GM18909 (cell line): ENCODE data around the gene COPB2.

Experiments used
- ATAC-seq: cut with Tn5 transposase; IDR thresholded peaks from one replicate; pipeline ENCODE4 v1.9.1; 2021; ENCODE audit warnings: mild to moderate bottlenecking; ENCODE audit not compliant: unreplicated experiment, poor library complexity

The COPB2 gene

GRCh38 chr3:139309880-139310279, 79.6 kb downstream of the COPB2 start:
- no peak for ATAC-seq

- ATAC-seq: no peak
Observed at GRCh38 chr3:139309061-139309591, 80.3 kb downstream of the COPB2 start.

GRCh38 chr3:139308560-139308959, 80.9 kb downstream of the COPB2 start:
- ATAC-seq: no peak

- ATAC-seq: no peak
Observed at GRCh38 chr3:139307601-139308555, 81.6 kb downstream of the COPB2 start.
